Astrocyte (in vitro differentiated cells and primary cell): Measurements from ENCODE around the gene ABHD12.

Source experiments
- EZH2 ChIP-seq: IDR thresholded peaks from 2 replicates; pipeline ENCODE4 v1.6.1; 2012; ENCODE audit warnings: mild to moderate bottlenecking, low read length, inconsistent platforms; ENCODE audit not compliant: insufficient read depth
- TF ChIP-seq, protein P1 (sequence below): IDR thresholded peaks from 2 replicates; pipeline ENCODE4 v1.5.1; 2011; ENCODE audit warnings: low read depth, mild to moderate bottlenecking, inconsistent platforms, low read length, moderate library complexity; ENCODE audit not compliant: insufficient read depth

DNA sequence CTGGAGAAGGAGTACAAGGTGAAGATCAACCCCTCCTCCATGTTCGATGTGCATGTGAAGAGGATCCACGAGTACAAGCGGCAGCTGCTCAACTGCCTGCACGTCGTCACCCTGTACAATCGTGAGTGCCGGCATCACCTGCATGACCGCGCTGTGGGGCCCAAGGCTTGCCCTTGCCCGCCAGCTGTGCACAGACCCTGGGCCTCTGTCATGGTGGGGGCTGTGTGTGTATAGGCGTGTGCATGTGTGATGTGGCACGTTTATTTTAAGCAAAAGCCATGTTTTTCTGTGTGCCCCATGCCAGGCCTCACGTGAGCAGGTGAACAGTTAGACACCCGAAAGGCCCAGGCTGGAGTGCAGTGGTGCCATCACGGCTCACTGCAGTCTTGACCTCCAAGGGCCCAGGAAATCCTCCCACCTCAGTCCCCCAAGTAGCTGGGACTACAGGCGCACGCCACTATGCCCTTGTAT is 106.5 kb downstream of the ABHD12 start:
- TF ChIP-seq, protein P1, sequence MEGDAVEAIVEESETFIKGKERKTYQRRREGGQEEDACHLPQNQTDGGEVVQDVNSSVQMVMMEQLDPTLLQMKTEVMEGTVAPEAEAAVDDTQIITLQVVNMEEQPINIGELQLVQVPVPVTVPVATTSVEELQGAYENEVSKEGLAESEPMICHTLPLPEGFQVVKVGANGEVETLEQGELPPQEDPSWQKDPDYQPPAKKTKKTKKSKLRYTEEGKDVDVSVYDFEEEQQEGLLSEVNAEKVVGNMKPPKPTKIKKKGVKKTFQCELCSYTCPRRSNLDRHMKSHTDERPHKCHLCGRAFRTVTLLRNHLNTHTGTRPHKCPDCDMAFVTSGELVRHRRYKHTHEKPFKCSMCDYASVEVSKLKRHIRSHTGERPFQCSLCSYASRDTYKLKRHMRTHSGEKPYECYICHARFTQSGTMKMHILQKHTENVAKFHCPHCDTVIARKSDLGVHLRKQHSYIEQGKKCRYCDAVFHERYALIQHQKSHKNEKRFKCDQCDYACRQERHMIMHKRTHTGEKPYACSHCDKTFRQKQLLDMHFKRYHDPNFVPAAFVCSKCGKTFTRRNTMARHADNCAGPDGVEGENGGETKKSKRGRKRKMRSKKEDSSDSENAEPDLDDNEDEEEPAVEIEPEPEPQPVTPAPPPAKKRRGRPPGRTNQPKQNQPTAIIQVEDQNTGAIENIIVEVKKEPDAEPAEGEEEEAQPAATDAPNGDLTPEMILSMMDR = no peak
- no peak for TF ChIP-seq EZH2
